Measurements from ENCODE around the gene CELSR2. TPM values are rescaled to one million over a fixed set of nuclear protein-coding genes. Genes with fewer than 3 reads are reported as not detected.

The CELSR2 gene
- polyA plus RNA-seq, 1 donor (not counting 4 experiments of a cell fraction or from before 2014, with no cell fraction given) = 7.3 TPM

DNA sequence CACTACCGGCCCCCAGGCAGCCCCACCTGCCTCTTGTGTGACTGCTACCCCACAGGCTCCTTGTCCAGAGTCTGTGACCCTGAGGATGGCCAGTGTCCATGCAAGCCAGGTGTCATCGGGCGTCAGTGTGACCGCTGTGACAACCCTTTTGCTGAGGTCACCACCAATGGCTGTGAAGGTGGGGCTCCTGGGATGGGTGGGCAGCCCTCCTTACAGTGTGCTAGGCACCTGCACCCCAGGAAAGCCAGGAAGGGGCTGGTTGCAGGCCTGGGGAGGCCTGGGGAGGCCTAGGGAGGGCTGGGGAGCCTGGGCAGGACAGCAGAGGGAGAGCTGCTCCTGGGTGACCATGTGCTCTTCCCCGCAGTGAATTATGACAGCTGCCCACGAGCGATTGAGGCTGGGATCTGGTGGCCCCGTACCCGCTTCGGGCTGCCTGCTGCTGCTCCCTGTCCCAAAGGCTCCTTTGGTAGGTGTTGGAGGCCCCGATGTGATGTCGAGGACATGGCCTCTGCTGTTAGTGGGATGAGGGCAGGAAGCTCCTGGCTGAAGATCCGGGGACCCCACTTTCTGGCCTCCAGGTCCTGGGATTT, 16.5 kb downstream of the CELSR2 start:
- DNase-seq (ENCODE audit: low read depth, low spot score) = no peak
- H3K27ac ChIP-seq (ENCODE audit: control insufficient read depth, insufficient read depth, low read length) = no peak overlapping the region
- no peak overlapping the region for H3K9ac ChIP-seq (ENCODE audit: control insufficient read depth, extremely low read depth, insufficient read depth, low read length)
- no peaks in the 10 kb centered on the region for H3K79me2 ChIP-seq (ENCODE audit: control insufficient read depth, insufficient read depth, low read length)
- H3K4me3 ChIP-seq (ENCODE audit: control insufficient read depth in 2 of 3, extremely low read depth in 1 of 3, insufficient read depth in 2 of 3, low read depth in 1 of 3, low read length in 3 of 3) = no peak overlapping the region
- dilution Hi-C loops (cut with MboI; ENCODE audit: extremely low pct_ligation_motif_present, low sequenced_read_pairs) = no loop called here
- no peaks in the 10 kb centered on the region for H3K9me1 ChIP-seq (ENCODE audit: control insufficient read depth, extremely low read depth, insufficient read depth, low read length)
- no peaks in the 10 kb centered on the region for H3K9me3 ChIP-seq (ENCODE audit: control insufficient read depth, low read depth, low read length)
- peaks cover 14 to 18% of the 10 kb centered on the region in 2 experiments for H3K36me3 ChIP-seq (ENCODE audit: control insufficient read depth in 2 of 2, extremely low read depth in 1 of 2, insufficient read depth in 2 of 2, low read length in 2 of 2)
- H3K4me1 ChIP-seq (ENCODE audit: control insufficient read depth, extremely low read depth, insufficient read depth, low read length) = peaks cover 23% of the 10 kb centered on the region
- no peaks in the 10 kb centered on the region for H3K27me3 ChIP-seq (ENCODE audit: control insufficient read depth, extremely low read depth, insufficient read depth, low read length)
- H3K4me2 ChIP-seq (ENCODE audit: control insufficient read depth, extremely low read depth, insufficient read depth, low read depth, low read length) = no peak overlapping the region
- H2AFZ ChIP-seq (ENCODE audit: control insufficient read depth, low read length) = no peak overlapping the region
- no peaks in the 10 kb centered on the region for H4K20me1 ChIP-seq (ENCODE audit: control insufficient read depth, extremely low read depth, insufficient read depth, low read length)
- no peak for FAIRE-seq
- no peak for TF ChIP-seq EZH2 (IDR thresholded peaks at IDR 0.05; ENCODE audit: low read length)
- TF ChIP-seq, protein P1, sequence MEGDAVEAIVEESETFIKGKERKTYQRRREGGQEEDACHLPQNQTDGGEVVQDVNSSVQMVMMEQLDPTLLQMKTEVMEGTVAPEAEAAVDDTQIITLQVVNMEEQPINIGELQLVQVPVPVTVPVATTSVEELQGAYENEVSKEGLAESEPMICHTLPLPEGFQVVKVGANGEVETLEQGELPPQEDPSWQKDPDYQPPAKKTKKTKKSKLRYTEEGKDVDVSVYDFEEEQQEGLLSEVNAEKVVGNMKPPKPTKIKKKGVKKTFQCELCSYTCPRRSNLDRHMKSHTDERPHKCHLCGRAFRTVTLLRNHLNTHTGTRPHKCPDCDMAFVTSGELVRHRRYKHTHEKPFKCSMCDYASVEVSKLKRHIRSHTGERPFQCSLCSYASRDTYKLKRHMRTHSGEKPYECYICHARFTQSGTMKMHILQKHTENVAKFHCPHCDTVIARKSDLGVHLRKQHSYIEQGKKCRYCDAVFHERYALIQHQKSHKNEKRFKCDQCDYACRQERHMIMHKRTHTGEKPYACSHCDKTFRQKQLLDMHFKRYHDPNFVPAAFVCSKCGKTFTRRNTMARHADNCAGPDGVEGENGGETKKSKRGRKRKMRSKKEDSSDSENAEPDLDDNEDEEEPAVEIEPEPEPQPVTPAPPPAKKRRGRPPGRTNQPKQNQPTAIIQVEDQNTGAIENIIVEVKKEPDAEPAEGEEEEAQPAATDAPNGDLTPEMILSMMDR (optimal IDR thresholded peaks at IDR 0.05 in 1 of 3, IDR thresholded peaks at IDR 0.05 in 1 of 3, conservative IDR thresholded peaks at IDR 0.05 in 1 of 3; ENCODE audit: extremely low read depth in 1 of 3, insufficient read depth in 2 of 3, low read length in 3 of 3) = no peak

DNA sequence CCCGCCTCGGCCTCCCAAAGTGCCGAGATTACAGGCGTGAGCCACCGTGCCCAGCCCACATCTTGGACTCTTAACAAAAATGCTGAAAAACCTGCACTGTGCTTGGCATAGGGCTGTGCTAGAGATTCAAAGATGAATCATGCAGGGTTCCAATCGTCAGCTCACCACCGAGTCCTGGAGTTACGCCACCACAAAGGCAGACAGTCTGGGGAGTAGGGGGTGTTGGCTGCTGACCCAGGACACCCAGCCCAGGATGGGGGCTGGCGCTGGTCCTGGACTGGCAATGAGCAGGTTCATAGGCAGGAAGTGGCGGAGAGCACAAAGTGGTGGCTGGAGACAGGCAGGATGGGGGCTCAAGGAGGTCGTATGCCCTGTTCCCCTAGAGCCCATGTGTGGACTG, 17.6 kb downstream of the CELSR2 start:
- Histone ChIP-seq H3K4me2 (ENCODE audit: control insufficient read depth, extremely low read depth, insufficient read depth, low read depth, low read length) (no peak overlapping the region), H3K27me3 (ENCODE audit: control insufficient read depth, extremely low read depth, insufficient read depth, low read length) (no peaks in the 10 kb centered on the region), H3K9me3 (ENCODE audit: control insufficient read depth, low read depth, low read length) (no peaks in the 10 kb centered on the region), H3K9ac (ENCODE audit: control insufficient read depth, extremely low read depth, insufficient read depth, low read length) (no peak overlapping the region), H3K4me1 (ENCODE audit: control insufficient read depth, extremely low read depth, insufficient read depth, low read length) (peaks cover 23% of the 10 kb centered on the region), H3K9me1 (ENCODE audit: control insufficient read depth, extremely low read depth, insufficient read depth, low read length) (no peaks in the 10 kb centered on the region), H3K4me3 (ENCODE audit: control insufficient read depth in 2 of 3, extremely low read depth in 1 of 3, insufficient read depth in 2 of 3, low read depth in 1 of 3, low read length in 3 of 3) (no peak overlapping the region), H3K36me3 (ENCODE audit: control insufficient read depth in 2 of 2, extremely low read depth in 1 of 2, insufficient read depth in 2 of 2, low read length in 2 of 2) (peaks cover 11 to 12% of the 10 kb centered on the region in 2 experiments), H2AFZ (ENCODE audit: control insufficient read depth, low read length) (no peak overlapping the region), H3K27ac (ENCODE audit: control insufficient read depth, insufficient read depth, low read length) (peak overlapping the region; percentile 18), H4K20me1 (ENCODE audit: control insufficient read depth, extremely low read depth, insufficient read depth, low read length) (no peaks in the 10 kb centered on the region), H3K79me2 (ENCODE audit: control insufficient read depth, insufficient read depth, low read length) (no peaks in the 10 kb centered on the region)
- DNase-seq (ENCODE audit: low read depth, low spot score) = no peak
- TF ChIP-seq EZH2 (IDR thresholded peaks at IDR 0.05; ENCODE audit: low read length) = no peak
- TF ChIP-seq, protein P1 (optimal IDR thresholded peaks at IDR 0.05 in 1 of 3, IDR thresholded peaks at IDR 0.05 in 1 of 3, conservative IDR thresholded peaks at IDR 0.05 in 1 of 3; ENCODE audit: extremely low read depth in 1 of 3, insufficient read depth in 2 of 3, low read length in 3 of 3) = no peak
- dilution Hi-C loops (cut with MboI; ENCODE audit: extremely low pct_ligation_motif_present, low sequenced_read_pairs) = no loop called here
- no peak for FAIRE-seq

All from keratinocyte (primary cell).